ENCODE results near the gene TMC4. TPM values are rescaled to one million over a fixed set of nuclear protein-coding genes. Genes with fewer than 3 reads are reported as not detected.

TMC4 gene
- total and polyA plus RNA-seq, 12 donors, result 0.59 to 11.6 (median 2.1) TPM

DNA sequence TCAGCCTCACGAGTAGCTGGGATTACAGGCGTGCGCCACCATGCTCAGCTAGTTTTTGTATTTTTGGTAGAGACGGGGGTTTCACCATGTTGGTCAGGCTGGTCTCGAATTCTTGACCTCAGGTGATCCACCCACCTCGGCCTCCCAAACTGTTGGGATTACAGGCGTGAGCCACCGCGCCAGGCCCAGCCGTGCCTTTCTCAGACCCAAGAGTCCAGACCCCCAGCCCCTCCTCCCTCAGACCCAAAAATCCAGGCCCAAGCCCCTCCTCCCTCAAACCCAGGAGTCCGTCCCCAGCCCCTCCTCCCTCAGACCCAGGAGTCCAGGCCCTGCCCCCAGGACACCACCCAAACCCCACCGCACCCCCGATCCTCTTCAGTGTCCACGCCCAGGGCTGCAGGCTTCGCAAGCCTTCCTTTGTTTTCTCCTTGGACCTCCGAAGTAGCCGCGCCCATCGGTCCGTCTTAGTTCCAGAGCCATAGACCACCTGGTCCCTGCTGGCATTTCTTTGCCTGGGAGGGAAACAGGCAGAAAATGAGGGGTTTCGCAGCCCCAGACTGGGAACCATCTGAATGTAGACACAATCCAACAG is 3.7 kb downstream of the TMC4 start:
- H3K4me3 ChIP-seq, result no peak overlapping the region
- H3K27ac ChIP-seq, result no peak overlapping the region
- DNase-seq, result no peak
- no peak for ATAC-seq
- H3K9me3 ChIP-seq, result no peaks in the 10 kb centered on the region
- peaks cover 2 to 19% (median 11%) of the 10 kb centered on the region in 9 donors for H3K4me1 ChIP-seq
- WGBS, 2 donors, result 88 to 90% methylated on average over 20 to 21 of the region's 21 CpGs
- TF ChIP-seq, protein P1, sequence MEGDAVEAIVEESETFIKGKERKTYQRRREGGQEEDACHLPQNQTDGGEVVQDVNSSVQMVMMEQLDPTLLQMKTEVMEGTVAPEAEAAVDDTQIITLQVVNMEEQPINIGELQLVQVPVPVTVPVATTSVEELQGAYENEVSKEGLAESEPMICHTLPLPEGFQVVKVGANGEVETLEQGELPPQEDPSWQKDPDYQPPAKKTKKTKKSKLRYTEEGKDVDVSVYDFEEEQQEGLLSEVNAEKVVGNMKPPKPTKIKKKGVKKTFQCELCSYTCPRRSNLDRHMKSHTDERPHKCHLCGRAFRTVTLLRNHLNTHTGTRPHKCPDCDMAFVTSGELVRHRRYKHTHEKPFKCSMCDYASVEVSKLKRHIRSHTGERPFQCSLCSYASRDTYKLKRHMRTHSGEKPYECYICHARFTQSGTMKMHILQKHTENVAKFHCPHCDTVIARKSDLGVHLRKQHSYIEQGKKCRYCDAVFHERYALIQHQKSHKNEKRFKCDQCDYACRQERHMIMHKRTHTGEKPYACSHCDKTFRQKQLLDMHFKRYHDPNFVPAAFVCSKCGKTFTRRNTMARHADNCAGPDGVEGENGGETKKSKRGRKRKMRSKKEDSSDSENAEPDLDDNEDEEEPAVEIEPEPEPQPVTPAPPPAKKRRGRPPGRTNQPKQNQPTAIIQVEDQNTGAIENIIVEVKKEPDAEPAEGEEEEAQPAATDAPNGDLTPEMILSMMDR (IDR thresholded peaks at IDR 0.05), result no peak
- no peaks in the 10 kb centered on the region for H3K36me3 ChIP-seq
- intact Hi-C loops (cut with DNase I), result loop anchor here in 3 of 10 donors (2.0 to 5.0 kb wide), 2 partner anchors 62 to 63 kb away; no protein-coding TSS in a partner anchor
- H3K27me3 ChIP-seq, result peaks cover 0 to 44% (median 24%) of the 10 kb centered on the region in 7 donors

- intact Hi-C loops (cut with DNase I), result loop anchor here in 8 of 10 donors (1.0 to 5.0 kb wide), 3 partner anchors 62 to 64 kb away; no protein-coding TSS in a partner anchor
- peaks cover 2 to 25% (median 11%) of the 10 kb centered on the region in 9 donors for H3K4me1 ChIP-seq
- TF ChIP-seq, protein P1 (IDR thresholded peaks at IDR 0.05), result peak; percentile 79 to 93 (median 84)
- peaks cover 0 to 43% (median 25%) of the 10 kb centered on the region in 7 donors for H3K27me3 ChIP-seq
- WGBS, 2 donors, result 26 to 27% methylated on average over 25 of the region's 25 CpGs
- no peak overlapping the region for H3K27ac ChIP-seq
- no peaks in the 10 kb centered on the region for H3K9me3 ChIP-seq
- H3K36me3 ChIP-seq, result no peaks in the 10 kb centered on the region
- DNase-seq, result peak; percentile 92 to 96
- H3K4me3 ChIP-seq, result no peak overlapping the region
- ATAC-seq, result peak; percentile 85 to 92 (median 89)
Measured at GRCh38 chr19:54168174-54168917, 4.6 kb downstream of the TMC4 start.

DNA sequence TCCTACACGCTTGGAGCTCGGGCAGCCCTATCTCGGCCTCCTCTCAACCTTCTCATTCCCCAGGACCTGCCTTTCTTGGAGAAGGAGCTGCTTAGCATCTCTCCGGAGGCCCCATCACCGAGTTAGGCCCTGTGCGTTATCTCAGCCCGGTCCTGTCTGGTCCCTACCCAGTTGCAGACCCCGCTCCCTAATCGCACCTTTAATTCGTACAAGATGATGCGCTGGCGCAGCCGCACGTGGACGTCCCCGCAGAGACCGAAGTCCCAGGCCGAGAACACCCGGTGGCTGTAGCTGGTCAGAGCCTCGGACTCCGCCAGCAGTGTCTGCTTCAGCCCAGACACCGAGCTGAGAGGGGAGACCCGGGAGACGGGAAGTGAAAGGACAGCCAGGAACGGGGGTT is 7.7 kb downstream of the TMC4 start:
- H3K27me3 ChIP-seq, result peaks cover 0 to 31% (median 15%) of the 10 kb centered on the region in 7 donors
- H3K4me1 ChIP-seq, result peaks cover 6 to 49% (median 28%) of the 10 kb centered on the region in 9 donors
- DNase-seq (no peak), ATAC-seq (no peak)
- no peak overlapping the region for H3K27ac ChIP-seq
- no peak overlapping the region for H3K4me3 ChIP-seq
- no peaks in the 10 kb centered on the region for H3K9me3 ChIP-seq
- no peaks in the 10 kb centered on the region for H3K36me3 ChIP-seq
- TF ChIP-seq, protein P1 (IDR thresholded peaks at IDR 0.05), result no peak
- intact Hi-C loops (cut with DNase I), result loop anchor here in 2 of 10 donors (5.0 kb wide), 1 partner anchor 67 kb away; no protein-coding TSS in a partner anchor
- WGBS, 2 donors, result 86 to 89% methylated on average over 25 of the region's 25 CpGs

- Histone ChIP-seq H3K27ac (peak overlapping the region in 1 of 10 donors; percentile 35), H3K27me3 (peaks cover 0 to 31% (median 15%) of the 10 kb centered on the region in 7 donors), H3K4me1 (peaks cover 6 to 51% (median 31%) of the 10 kb centered on the region in 9 donors), H3K36me3 (no peaks in the 10 kb centered on the region), H3K4me3 (peak overlapping the region in 4 of 10 donors; percentile 6 to 46 (median 36)), H3K9me3 (no peaks in the 10 kb centered on the region)
- TF ChIP-seq, protein P1 (IDR thresholded peaks at IDR 0.05), result no peak
- intact Hi-C loops (cut with DNase I), result loop anchor here in 3 of 10 donors (5.0 kb wide), 2 partner anchors 38 to 68 kb away; partner anchors contain the start of gene RPS9 (in 1 of the 3)
- DNase-seq (peak; percentile 84 to 87), ATAC-seq (peak in 3 of 8 donors; percentile 6 to 40 (median 28))
- 6 to 10% methylated on average over 37 of the region's 37 CpGs for WGBS, 2 donors
Measured at GRCh38 chr19:54164369-54165068, 8.4 kb downstream of the TMC4 start.
